HEK293 (cell line): Measurements from ENCODE around the gene HIRA.

ENCODE experiments used
- CTCF ChIA-PET: fragments of 350-600 bp; formaldehyde crosslinking; extraction: SDS; loops from one replicate; lab custom pipeline; 2021; ENCODE audit warnings: antibody characterized with exemption; lab: Yijun Ruan, JAX
- POLR2A ChIA-PET: fragments of 300-600 bp; formaldehyde crosslinking; extraction: SDS; loops from one replicate; lab custom pipeline; 2020; ENCODE audit warnings: antibody characterized with exemption, inconsistent platforms; lab: Yijun Ruan, JAX
- H3K27ac ChIP-seq: fragments of 200-500 bp; sonication (Bioruptor generic); 2 replicates; pipeline ENCODE4 v1.5.1; 2014; ENCODE audit warnings: low read depth, low read length, control low read depth, inconsistent platforms; ENCODE audit errors: extremely low read depth
- H3K36me3 ChIP-seq, 2 experiments: fragments of 200-500 bp in 1 of 2; sonication (Bioruptor generic) in 1 of 2; 1 replicate in 1 of 2; 2 replicates in 1 of 2; pipeline ENCODE4 v1.5.1; 2014 to 2017; ENCODE audit warnings: inconsistent platforms in 2 of 2, low read length in 2 of 2; ENCODE audit not compliant: control insufficient read depth in 2 of 2, insufficient read depth in 1 of 2
- H3K4me1 ChIP-seq: fragments of 200-500 bp; sonication (Bioruptor generic); 2 replicates; pipeline ENCODE4 v1.5.1; 2014; ENCODE audit warnings: mild to moderate bottlenecking, low read length, inconsistent platforms; ENCODE audit not compliant: control insufficient read depth, insufficient read depth
- H3K4me3 ChIP-seq: 2 replicates; pipeline ENCODE4 v1.5.1; 2011; ENCODE audit warnings: low read depth, mild to moderate bottlenecking, control low read depth, low read length, moderate library complexity
- H3K9me3 ChIP-seq: fragments of 200-500 bp; sonication (Bioruptor generic); 2 replicates; pipeline ENCODE4 v1.5.1; 2014; ENCODE audit warnings: low read depth, low read length, inconsistent platforms; ENCODE audit not compliant: control insufficient read depth, insufficient read depth
- EGR2 ChIP-seq: fragments of 450-650 bp; formaldehyde crosslinking; IDR thresholded peaks from 2 replicates; pipeline ENCODE4 v1.5.1; 2016; ENCODE audit warnings: low read depth, missing biosample characterization, missing genetic modification characterization
- GLIS1 ChIP-seq: fragments of 450-650 bp; formaldehyde crosslinking; IDR thresholded peaks from 2 replicates; pipeline ENCODE4 v1.5.1; 2016; ENCODE audit warnings: missing biosample characterization, missing genetic modification characterization
- KLF7 ChIP-seq: fragments of 450-650 bp; formaldehyde crosslinking; IDR thresholded peaks from 2 replicates; pipeline ENCODE4 v1.5.1; 2016; ENCODE audit warnings: missing biosample characterization, missing genetic modification characterization, borderline replicate concordance
- PRDM4 ChIP-seq: fragments of 450-650 bp; formaldehyde crosslinking; IDR thresholded peaks from 2 replicates; pipeline ENCODE4 v1.5.1; 2017; ENCODE audit warnings: missing biosample characterization, missing genetic modification characterization
- TCF7L2 ChIP-seq: IDR thresholded peaks from 2 replicates; pipeline ENCODE4 v1.6.1; 2011; ENCODE audit warnings: low read depth, mild to moderate bottlenecking, inconsistent platforms, low read length, moderate library complexity, borderline replicate concordance
- ZBTB1 ChIP-seq: fragments of 450-650 bp; formaldehyde crosslinking; IDR thresholded peaks from 2 replicates; pipeline ENCODE4 v1.5.1; 2016; ENCODE audit warnings: missing biosample characterization, missing genetic modification characterization
- ZBTB17 ChIP-seq: fragments of 450-650 bp; formaldehyde crosslinking; IDR thresholded peaks from 2 replicates; pipeline ENCODE4 v1.5.1; 2016; ENCODE audit warnings: missing biosample characterization, missing genetic modification characterization
- ZBTB20 ChIP-seq: fragments of 450-650 bp; formaldehyde crosslinking; IDR thresholded peaks from 2 replicates; pipeline ENCODE4 v1.5.1; 2016; ENCODE audit warnings: missing biosample characterization, missing genetic modification characterization
- ZBTB48 ChIP-seq: fragments of 450-650 bp; formaldehyde crosslinking; IDR thresholded peaks from 2 replicates; pipeline ENCODE4 v1.5.1; 2016; ENCODE audit warnings: missing biosample characterization, missing genetic modification characterization
- ZIC2 ChIP-seq: fragments of 450-650 bp; formaldehyde crosslinking; IDR thresholded peaks from 2 replicates; pipeline ENCODE4 v1.5.1; 2016; ENCODE audit warnings: missing biosample characterization, missing genetic modification characterization
- ZNF114 ChIP-seq: fragments of 450-650 bp; formaldehyde crosslinking; IDR thresholded peaks from 2 replicates; pipeline ENCODE4 v1.5.0; 2017; ENCODE audit warnings: missing biosample characterization, missing genetic modification characterization
- ZNF121 ChIP-seq: fragments of 450-650 bp; formaldehyde crosslinking; IDR thresholded peaks from 2 replicates; pipeline ENCODE4 v1.5.1; 2016; ENCODE audit warnings: missing biosample characterization, missing genetic modification characterization
- ZNF148 ChIP-seq: fragments of 450-650 bp; formaldehyde crosslinking; IDR thresholded peaks from 2 replicates; pipeline ENCODE4 v1.5.0; 2017; ENCODE audit warnings: missing biosample characterization, missing genetic modification characterization, borderline replicate concordance
- ZNF18 ChIP-seq: fragments of 450-650 bp; formaldehyde crosslinking; IDR thresholded peaks from 2 replicates; pipeline ENCODE4 v1.5.1; 2016; ENCODE audit warnings: missing biosample characterization, missing genetic modification characterization
- ZNF23 ChIP-seq: fragments of 450-650 bp; formaldehyde crosslinking; IDR thresholded peaks from 2 replicates; pipeline ENCODE4 v1.5.1; 2016; ENCODE audit warnings: missing biosample characterization, missing genetic modification characterization, borderline replicate concordance
- ZNF391 ChIP-seq: fragments of 450-650 bp; formaldehyde crosslinking; IDR thresholded peaks from 2 replicates; pipeline ENCODE4 v1.5.1; 2016; ENCODE audit warnings: low read depth, missing biosample characterization, missing genetic modification characterization, borderline replicate concordance
- ZNF433 ChIP-seq: fragments of 450-650 bp; formaldehyde crosslinking; IDR thresholded peaks from 2 replicates; pipeline ENCODE4 v1.5.1; 2016; ENCODE audit warnings: missing biosample characterization, missing genetic modification characterization, low read depth
- ZNF510 ChIP-seq: fragments of 450-650 bp; formaldehyde crosslinking; IDR thresholded peaks from 2 replicates; pipeline ENCODE4 v1.5.1; 2018; ENCODE audit warnings: mild to moderate bottlenecking, missing genetic modification characterization, missing biosample characterization; ENCODE audit not compliant: insufficient replicate concordance
- ZNF529 ChIP-seq: fragments of 450-650 bp; formaldehyde crosslinking; IDR thresholded peaks from 2 replicates; pipeline ENCODE4 v1.5.1; 2017; ENCODE audit warnings: missing genetic modification characterization, missing biosample characterization; ENCODE audit not compliant: insufficient replicate concordance
- ZNF549 ChIP-seq: fragments of 450-650 bp; IDR thresholded peaks from 2 replicates; pipeline ENCODE4 v1.5.1; 2018; ENCODE audit warnings: missing biosample characterization, missing genetic modification characterization, mild to moderate bottlenecking, inconsistent platforms, moderate library complexity
- ZNF558 ChIP-seq: fragments of 450-650 bp; formaldehyde crosslinking; IDR thresholded peaks from 2 replicates; pipeline ENCODE4 v1.5.1; 2016; ENCODE audit warnings: missing biosample characterization, missing genetic modification characterization
- ZNF624 ChIP-seq: fragments of 450-650 bp; formaldehyde crosslinking; IDR thresholded peaks from 2 replicates; pipeline ENCODE4 v1.5.1; 2017; ENCODE audit warnings: missing biosample characterization, missing genetic modification characterization
- ZNF629 ChIP-seq: fragments of 450-650 bp; formaldehyde crosslinking; IDR thresholded peaks from 2 replicates; pipeline ENCODE4 v1.5.1; 2017; ENCODE audit warnings: missing biosample characterization, missing genetic modification characterization

The HIRA gene

GRCh38 chr22:19451570-19451969 lies 20.0 kb upstream of the HIRA start:
- H3K9me3 ChIP-seq = no peaks in the 10 kb centered on the region
- no peaks in the 10 kb centered on the region for H3K4me1 ChIP-seq
- ChIA-PET CTCF (interaction anchor here (3.6 kb wide), 1 partner anchor 22 kb away, joined by 11 read pairs; no protein-coding TSS in a partner anchor), POLR2A (interaction anchor here (0.6 to 1.0 kb wide), 2 partner anchors 17 to 276 kb away, joined by 3 to 5 read pairs; no protein-coding TSS in a partner anchor)
- H3K36me3 ChIP-seq = peaks cover 11 to 80% of the 10 kb centered on the region in 2 experiments; a peak in 2 of 3 replicates
- no peak for TF ChIP-seq ZNF558 (tag by site-specific recombination)
- TF ChIP-seq ZBTB1 (tag by site-specific recombination) = no peak
- TF ChIP-seq EGR2 = no peak
- no peak for TF ChIP-seq ZIC2 (tag by site-specific recombination)
- no peak for TF ChIP-seq ZNF624
- no peak for TF ChIP-seq ZNF391 (tag by site-specific recombination)
- H3K4me3 ChIP-seq = no peak overlapping the region
- no peak overlapping the region for H3K27ac ChIP-seq

GRCh38 chr22:19450363-19451175 lies 19.0 kb upstream of the HIRA start:
- no peak for TF ChIP-seq PRDM4 (tag by site-specific recombination)
- TF ChIP-seq ZNF121 = peak; percentile 93
- TF ChIP-seq ZBTB17 (tag by site-specific recombination) = peak; percentile 47
- TF ChIP-seq GLIS1 (tag by site-specific recombination) = no peak
- Histone ChIP-seq H3K4me1 (no peaks in the 10 kb centered on the region), H3K36me3 (peaks cover 11 to 73% of the 10 kb centered on the region in 2 experiments; a peak in 2 of 3 replicates), H3K4me3 (no peak overlapping the region), H3K27ac (no peak overlapping the region), H3K9me3 (no peaks in the 10 kb centered on the region)
- POLR2A ChIA-PET = interaction anchor here (1.0 kb wide), 1 partner anchor 29 kb away, joined by 3 read pairs; the partner anchor contains the start of genes CDC45 and UFD1
- CTCF ChIA-PET = interaction anchor here (0.6 to 3.6 kb wide), 4 partner anchors 23 to 272 kb away, joined by 3 to 11 read pairs (median 3); partner anchors contain the start of gene SLC25A1

- Histone ChIP-seq H3K9me3 (no peaks in the 10 kb centered on the region), H3K4me3 (no peak overlapping the region), H3K27ac (no peak overlapping the region), H3K4me1 (no peaks in the 10 kb centered on the region), H3K36me3 (peaks cover 5 to 72% of the 10 kb centered on the region in 2 experiments; a peak in 2 of 3 replicates)
- POLR2A ChIA-PET = no interaction called here
- CTCF ChIA-PET = no interaction called here
- TF ChIP-seq ZNF549 (tag by site-specific recombination) (no peak), ZNF114 (tag by site-specific recombination) (no peak), ZNF629 (no peak), ZNF18 (tag by site-specific recombination) (no peak), ZBTB20 (tag by site-specific recombination) (no peak), ZNF148 (no peak), ZBTB48 (tag by site-specific recombination) (no peak), TCF7L2 (no peak), KLF7 (tag by site-specific recombination) (no peak), ZNF433 (tag by site-specific recombination) (no peak), ZNF510 (tag by site-specific recombination) (no peak), ZNF529 (tag by site-specific recombination) (no peak), ZNF23 (tag by site-specific recombination) (no peak)
Observed at GRCh38 chr22:19449422-19449767, 17.9 kb upstream of the HIRA start.
